GM19099 (cell line): Measurements from ENCODE around the gene CACNB4.

Experiments used
- POLR2A ChIP-seq: IDR thresholded peaks from 3 replicates; pipeline ENCODE4 v1.6.1; 2011; ENCODE audit warnings: low read depth; ENCODE audit not compliant: insufficient read length; ENCODE audit errors: extremely low read depth

The CACNB4 gene

GRCh38 chr2:151973013-151973900 lies 125.6 kb downstream of the CACNB4 start:
- TF ChIP-seq POLR2A: no peak

GRCh38 chr2:151972241-151973012 lies 126.4 kb downstream of the CACNB4 start:
- TF ChIP-seq POLR2A: no peak

DNA sequence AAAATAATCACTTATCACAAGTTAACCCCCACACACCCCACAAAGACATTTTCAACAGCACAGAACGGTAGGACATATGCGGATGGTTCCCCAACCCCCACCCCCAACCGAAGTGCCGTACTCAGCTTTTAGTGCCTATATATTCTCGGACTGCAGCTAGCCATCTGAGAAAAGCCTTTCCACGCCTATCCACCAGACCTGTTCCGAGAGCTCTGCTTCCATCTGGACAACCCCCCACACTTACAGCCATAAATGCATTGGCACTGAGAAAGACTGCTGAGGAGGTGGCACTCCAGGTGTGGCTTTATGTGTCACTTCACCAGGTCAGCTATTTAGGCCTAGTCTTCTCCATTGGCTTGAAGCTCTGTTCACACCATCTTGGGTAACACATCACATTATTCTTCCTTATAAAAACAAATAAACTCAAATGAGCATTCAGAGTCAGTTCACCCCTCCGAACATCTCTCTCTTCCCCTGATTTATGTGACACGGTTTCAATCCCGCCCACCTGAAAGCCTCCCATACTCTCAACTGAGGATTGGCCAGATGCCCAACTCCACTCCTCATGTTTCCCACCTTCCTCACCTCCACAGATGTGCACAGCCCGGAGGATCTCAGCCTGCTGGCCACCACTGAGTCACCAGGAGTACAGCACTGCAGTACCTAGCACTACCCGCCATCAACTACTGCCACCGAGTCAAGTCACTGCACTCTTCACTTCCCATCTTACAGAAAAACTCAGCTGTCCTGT lies 127.4 kb downstream of the CACNB4 start:
- no peak for TF ChIP-seq POLR2A

DNA sequence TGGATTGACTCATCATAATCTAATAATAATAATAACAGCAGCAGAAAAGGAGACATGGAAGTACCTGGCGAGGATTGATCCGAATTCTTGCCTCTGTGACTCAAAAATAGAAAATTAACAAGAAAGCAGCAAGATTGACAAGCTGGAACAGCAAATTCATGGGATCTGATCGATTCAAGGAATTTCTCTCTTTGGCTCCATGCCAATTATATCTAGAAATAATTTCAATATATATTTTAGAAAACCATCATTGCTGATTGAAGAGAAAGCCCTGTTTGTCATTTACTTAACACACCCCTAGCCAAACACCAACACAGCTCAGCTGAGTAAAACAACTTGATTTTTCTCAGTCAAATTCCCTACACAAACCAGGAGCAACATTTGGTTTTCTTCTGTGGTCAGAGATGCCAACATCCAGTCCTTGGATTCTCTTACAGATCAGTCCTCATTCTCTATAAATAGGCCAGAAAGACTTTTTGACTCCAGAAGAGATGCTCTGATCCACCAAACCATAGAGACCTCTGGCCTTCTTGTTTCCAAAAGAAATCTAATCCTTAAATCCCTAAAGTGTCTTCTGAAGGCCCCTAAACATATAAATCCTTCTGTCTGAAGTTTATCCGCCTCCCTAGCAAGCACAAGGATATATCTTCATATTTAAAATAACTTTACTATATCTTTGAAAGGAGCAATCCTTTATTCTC lies 129.9 kb downstream of the CACNB4 start:
- no peak for TF ChIP-seq POLR2A

GRCh38 chr2:151967829-151968722 lies 130.8 kb downstream of the CACNB4 start:
- TF ChIP-seq POLR2A: no peak

DNA sequence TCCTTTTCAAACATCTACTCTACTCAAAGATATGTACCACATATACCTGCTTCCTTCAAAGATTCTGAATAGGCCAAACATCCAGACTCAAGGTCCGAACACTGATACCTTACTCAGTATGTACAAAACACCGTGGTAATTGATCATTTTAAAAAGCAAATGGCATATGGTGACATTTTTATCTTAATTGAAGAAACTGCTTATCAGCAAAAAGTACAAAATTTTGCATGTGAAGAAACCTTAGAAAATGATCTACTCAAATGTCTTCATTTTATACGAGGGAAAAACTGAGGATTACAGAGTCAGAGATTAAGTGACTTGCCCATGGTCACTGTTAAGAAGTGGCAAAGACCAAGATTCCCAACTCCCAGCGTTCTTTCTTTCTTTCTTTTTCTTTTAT lies 133.0 kb downstream of the CACNB4 start:
- no peak for TF ChIP-seq POLR2A

DNA sequence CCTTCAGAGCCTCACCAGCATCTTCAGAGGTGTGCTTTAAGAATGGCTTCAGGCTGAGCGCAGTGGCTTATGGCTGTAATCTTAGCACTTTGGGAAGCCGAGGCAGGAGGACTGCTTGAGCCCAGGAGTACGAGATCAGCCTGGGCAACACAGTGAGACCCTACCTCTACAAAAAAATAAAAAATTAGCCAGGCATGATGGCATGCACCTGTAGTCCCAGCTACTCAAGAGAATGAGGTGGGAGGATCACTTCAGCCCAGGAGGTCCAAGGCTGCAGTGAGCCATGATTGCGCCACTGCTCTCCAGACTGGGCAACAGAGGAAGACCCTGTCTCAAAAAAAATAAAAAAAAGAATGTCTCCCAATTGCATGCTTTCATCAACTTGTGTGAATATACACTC lies 137.3 kb downstream of the CACNB4 start:
- no peak for TF ChIP-seq POLR2A

DNA sequence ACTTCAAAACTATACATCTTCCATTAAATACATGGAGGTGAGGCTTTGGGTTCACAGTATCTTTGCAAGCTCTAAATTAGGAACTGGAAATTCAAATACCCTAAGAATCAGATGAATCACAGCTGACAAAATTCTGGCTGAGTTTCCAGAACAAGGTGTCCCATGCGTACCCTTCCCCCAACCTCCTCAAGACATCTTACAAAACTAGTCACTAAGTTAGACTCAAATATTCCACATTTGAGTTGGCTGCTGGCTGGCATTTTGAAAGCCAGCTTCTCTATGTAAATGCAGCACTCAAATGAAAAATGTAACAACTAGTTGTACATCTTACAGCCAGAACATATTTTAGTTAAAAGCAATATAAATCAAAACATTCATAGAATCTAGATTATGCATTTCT lies 139.6 kb downstream of the CACNB4 start:
- no peak for TF ChIP-seq POLR2A

- TF ChIP-seq POLR2A: no peak
Observed at GRCh38 chr2:151953467-151953866, 145.4 kb downstream of the CACNB4 start.

DNA sequence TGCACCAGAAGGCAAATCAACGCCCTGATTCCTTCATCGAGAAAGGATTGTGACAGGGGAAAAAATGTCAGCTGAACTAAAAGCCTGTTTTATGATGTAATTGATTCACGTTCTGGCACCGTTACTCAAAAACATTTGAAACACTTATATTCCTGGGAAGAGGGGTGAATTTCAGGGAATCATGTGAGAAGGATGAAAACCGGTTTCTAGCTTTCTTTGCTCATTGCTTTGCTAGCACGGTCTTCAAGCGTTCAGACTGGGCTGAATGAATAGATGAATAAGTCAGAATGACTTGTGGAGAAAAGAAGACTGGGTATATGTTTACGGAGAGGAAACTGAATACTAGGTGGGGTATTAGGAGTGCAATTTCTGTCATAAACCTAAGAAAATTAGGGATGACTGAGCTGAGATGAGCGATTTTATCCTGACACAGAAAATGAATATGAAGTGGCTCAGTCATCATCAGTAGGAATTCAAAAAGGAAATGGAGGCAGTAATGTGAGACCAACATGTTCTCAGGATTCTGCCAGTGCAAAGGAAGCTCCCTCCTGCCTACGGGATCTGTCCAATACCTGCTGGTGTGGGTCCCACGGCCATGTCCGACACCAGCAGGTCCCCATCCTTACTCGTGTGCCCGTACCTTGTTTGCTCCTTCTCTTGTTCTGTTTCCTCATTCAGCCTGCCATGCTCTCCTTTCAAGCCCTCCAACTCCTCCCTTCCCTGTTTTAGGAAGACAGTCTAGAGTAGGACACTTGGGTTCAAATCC lies 146.0 kb downstream of the CACNB4 start:
- no peak for TF ChIP-seq POLR2A

- TF ChIP-seq POLR2A: no peak
Observed at GRCh38 chr2:151947813-151948165, 151.1 kb downstream of the CACNB4 start.

DNA sequence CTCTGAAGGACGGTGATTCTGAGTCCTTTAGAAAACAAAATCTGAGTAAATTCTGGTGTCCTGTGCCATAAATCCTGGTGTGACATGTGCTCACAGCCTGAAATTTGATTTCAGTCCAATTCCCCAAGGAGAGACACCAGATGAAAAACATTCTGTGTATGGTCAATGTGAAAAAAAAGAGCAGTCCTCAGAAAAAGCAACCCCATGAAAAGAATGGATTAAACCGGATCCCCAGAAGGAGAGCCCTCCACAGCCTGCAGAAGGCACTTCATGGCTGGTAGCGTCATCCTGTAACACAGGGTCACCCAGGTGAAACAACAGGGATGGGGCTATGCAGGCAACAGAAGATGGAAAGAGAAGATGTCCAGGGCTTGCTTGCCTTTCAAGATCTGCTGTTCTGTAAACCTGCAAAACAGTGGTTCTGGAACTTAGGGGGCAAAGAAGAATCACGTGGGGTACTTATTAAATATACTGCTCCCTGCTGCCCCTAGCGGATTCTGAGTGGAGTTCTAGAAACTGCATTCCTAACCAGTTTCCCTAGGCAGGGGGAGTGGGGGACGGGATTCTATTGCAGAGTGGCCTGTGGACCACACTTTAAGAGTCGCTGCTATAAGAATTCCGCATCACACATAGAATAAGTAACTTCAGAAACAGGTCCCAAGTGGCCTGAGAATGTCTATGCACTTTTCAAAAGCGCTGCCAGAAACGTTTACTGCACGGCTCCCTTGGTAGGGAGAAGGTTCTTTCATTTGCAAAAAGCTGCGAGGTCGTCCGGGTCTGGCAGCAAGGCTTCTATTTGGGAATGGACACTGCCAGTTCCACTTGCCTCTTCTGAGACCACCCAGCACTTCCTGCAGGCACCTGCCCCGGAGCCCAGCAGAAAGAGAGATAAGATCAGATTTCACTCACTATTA lies 151.7 kb downstream of the CACNB4 start:
- no peak for TF ChIP-seq POLR2A
